ENCODE data around the gene ARHGAP31.

The ARHGAP31 gene

GRCh38 chr3:119417771-119418512 is 123.8 kb downstream of the ARHGAP31 start:
- CTCF ChIA-PET, result interaction anchor here (1.0 kb wide), 1 partner anchor 263 kb away, joined by 3 read pairs; no protein-coding TSS in a partner anchor
- H3K9me3 ChIP-seq (ENCODE audit: control insufficient read depth, insufficient read depth, low read depth, low read length), result no peaks in the 10 kb centered on the region
- POLR2A ChIA-PET, result no interaction called here
- no peak overlapping the region for H3K4me3 ChIP-seq (ENCODE audit: low read depth, low read length)
- peaks cover 0 to 4% of the 10 kb centered on the region in 2 experiments; a peak in 1 of 3 replicates for H3K36me3 ChIP-seq (ENCODE audit: control insufficient read depth in 2 of 2, insufficient read depth in 1 of 2, low read length in 2 of 2)
- no peaks in the 10 kb centered on the region for H3K4me1 ChIP-seq (ENCODE audit: control insufficient read depth, insufficient read depth, low read length)
- TF ChIP-seq ZBTB11 (tag by site-specific recombination; conservative IDR thresholded peaks at IDR 0.05; ENCODE audit: low read depth) (no peak), ZNF792 (tag by site-specific recombination; IDR thresholded peaks at IDR 0.05) (no peak), ZNF138 (tag by site-specific recombination; IDR thresholded peaks at IDR 0.05; ENCODE audit: borderline replicate concordance) (no peak)
- H3K27ac ChIP-seq (ENCODE audit: extremely low read depth, low read depth, low read length), result no peak overlapping the region

GRCh38 chr3:119418641-119419040 is 124.5 kb downstream of the ARHGAP31 start:
- Histone ChIP-seq H3K36me3 (ENCODE audit: control insufficient read depth in 2 of 2, insufficient read depth in 1 of 2, low read length in 2 of 2) (peaks cover 0 to 4% of the 10 kb centered on the region in 2 experiments; a peak in 1 of 3 replicates), H3K27ac (ENCODE audit: extremely low read depth, low read depth, low read length) (no peak overlapping the region), H3K4me3 (ENCODE audit: low read depth, low read length) (no peak overlapping the region), H3K9me3 (ENCODE audit: control insufficient read depth, insufficient read depth, low read depth, low read length) (no peaks in the 10 kb centered on the region), H3K4me1 (ENCODE audit: control insufficient read depth, insufficient read depth, low read length) (no peaks in the 10 kb centered on the region)
- CTCF ChIA-PET, result interaction anchor here (0.7 to 1.0 kb wide), 2 partner anchors 13 to 262 kb away, joined by 3 to 5 read pairs; no protein-coding TSS in a partner anchor
- POLR2A ChIA-PET, result no interaction called here
- TF ChIP-seq ZNF239 (tag by site-specific recombination; IDR thresholded peaks at IDR 0.05) (no peak), ZNF621 (tag by site-specific recombination; IDR thresholded peaks at IDR 0.05) (no peak), YY2 (tag by site-specific recombination; IDR thresholded peaks at IDR 0.05) (no peak), ZNF580 (tag by site-specific recombination; IDR thresholded peaks at IDR 0.05) (no peak), ZNF776 (tag by site-specific recombination; IDR thresholded peaks at IDR 0.05; ENCODE audit: borderline replicate concordance) (no peak), KLF16 (tag by site-specific recombination; IDR thresholded peaks at IDR 0.05) (no peak), ZNF488 (tag by site-specific recombination; IDR thresholded peaks at IDR 0.05) (no peak), SETDB1 (IDR thresholded peaks at IDR 0.05; ENCODE audit: insufficient read length, low read length) (no peak)

- H3K4me3 ChIP-seq (ENCODE audit: low read depth, low read length), result no peak overlapping the region
- TF ChIP-seq, protein P1, sequence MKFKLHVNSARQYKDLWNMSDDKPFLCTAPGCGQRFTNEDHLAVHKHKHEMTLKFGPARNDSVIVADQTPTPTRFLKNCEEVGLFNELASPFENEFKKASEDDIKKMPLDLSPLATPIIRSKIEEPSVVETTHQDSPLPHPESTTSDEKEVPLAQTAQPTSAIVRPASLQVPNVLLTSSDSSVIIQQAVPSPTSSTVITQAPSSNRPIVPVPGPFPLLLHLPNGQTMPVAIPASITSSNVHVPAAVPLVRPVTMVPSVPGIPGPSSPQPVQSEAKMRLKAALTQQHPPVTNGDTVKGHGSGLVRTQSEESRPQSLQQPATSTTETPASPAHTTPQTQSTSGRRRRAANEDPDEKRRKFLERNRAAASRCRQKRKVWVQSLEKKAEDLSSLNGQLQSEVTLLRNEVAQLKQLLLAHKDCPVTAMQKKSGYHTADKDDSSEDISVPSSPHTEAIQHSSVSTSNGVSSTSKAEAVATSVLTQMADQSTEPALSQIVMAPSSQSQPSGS (tag by site-specific recombination; IDR thresholded peaks at IDR 0.05; ENCODE audit: low read depth), result no peak
- TF ChIP-seq ZBTB21 (tag by site-specific recombination; IDR thresholded peaks at IDR 0.05) (no peak), HOXC10 (CRISPR knock-in tag; IDR thresholded peaks at IDR 0.05) (no peak), ZNF654 (tag by site-specific recombination; IDR thresholded peaks at IDR 0.05; ENCODE audit: low read depth) (0 out of 2 replicates have a peak, but pooled peaks have one; percentile 6)
- TF ChIP-seq, protein P2, sequence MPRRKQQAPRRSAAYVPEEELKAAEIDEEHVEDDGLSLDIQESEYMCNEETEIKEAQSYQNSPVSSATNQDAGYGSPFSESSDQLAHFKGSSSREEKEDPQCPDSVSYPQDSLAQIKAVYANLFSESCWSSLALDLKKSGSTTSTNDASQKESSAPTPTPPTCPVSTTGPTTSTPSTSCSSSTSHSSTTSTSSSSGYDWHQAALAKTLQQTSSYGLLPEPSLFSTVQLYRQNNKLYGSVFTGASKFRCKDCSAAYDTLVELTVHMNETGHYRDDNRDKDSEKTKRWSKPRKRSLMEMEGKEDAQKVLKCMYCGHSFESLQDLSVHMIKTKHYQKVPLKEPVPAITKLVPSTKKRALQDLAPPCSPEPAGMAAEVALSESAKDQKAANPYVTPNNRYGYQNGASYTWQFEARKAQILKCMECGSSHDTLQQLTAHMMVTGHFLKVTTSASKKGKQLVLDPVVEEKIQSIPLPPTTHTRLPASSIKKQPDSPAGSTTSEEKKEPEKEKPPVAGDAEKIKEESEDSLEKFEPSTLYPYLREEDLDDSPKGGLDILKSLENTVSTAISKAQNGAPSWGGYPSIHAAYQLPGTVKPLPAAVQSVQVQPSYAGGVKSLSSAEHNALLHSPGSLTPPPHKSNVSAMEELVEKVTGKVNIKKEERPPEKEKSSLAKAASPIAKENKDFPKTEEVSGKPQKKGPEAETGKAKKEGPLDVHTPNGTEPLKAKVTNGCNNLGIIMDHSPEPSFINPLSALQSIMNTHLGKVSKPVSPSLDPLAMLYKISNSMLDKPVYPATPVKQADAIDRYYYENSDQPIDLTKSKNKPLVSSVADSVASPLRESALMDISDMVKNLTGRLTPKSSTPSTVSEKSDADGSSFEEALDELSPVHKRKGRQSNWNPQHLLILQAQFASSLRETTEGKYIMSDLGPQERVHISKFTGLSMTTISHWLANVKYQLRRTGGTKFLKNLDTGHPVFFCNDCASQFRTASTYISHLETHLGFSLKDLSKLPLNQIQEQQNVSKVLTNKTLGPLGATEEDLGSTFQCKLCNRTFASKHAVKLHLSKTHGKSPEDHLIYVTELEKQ (tag by site-specific recombination; IDR thresholded peaks at IDR 0.05; ENCODE audit: borderline replicate concordance), result no peak
- H3K4me1 ChIP-seq (ENCODE audit: control insufficient read depth, insufficient read depth, low read length), result no peaks in the 10 kb centered on the region
- ChIA-PET POLR2A (no interaction called here), CTCF (interaction anchor here (1.1 to 1.4 kb wide), 2 partner anchors 18 to 261 kb away, joined by 3 to 11 read pairs; no protein-coding TSS in a partner anchor)
- no peak overlapping the region for H3K27ac ChIP-seq (ENCODE audit: extremely low read depth, low read depth, low read length)
- H3K9me3 ChIP-seq (ENCODE audit: control insufficient read depth, insufficient read depth, low read depth, low read length), result no peaks in the 10 kb centered on the region; the same call in 1 of the 2 replicates
- no peaks in the 10 kb centered on the region for H3K36me3 ChIP-seq (ENCODE audit: control insufficient read depth in 2 of 2, insufficient read depth in 1 of 2, low read length in 2 of 2)
These were observed 126.0 kb downstream of the ARHGAP31 start for GRCh38 chr3:119420196-119420595.
